ENCODE measurements around the gene KLHL5. TPM values are rescaled to one million over a fixed set of nuclear protein-coding genes. Genes with fewer than 3 reads are reported as not detected.

The KLHL5 gene
- total and polyA plus RNA-seq, 2 of the 4 experiments (the other 2 are of a cell fraction) = 58.8 to 97.7 TPM

DNA sequence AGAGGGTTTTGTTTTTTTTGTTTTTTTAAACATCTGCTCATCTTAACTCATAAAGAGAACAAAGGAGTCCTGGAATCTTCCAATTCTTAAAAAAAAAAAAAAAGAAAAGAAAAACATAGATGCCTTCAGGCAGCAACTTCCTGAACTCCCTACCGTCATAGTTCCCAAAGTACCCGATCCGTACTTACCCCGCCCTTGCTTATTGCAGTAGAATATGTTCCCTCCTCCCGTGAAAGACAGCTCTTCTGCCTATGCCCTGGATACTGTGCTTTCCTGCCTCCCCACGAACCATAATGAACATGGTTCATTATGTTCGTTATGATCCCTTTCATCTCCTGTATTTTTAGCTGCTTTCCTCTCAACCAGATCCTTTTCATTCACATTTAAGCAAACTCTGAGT lies 40.3 kb downstream of the KLHL5 start:
- TF ChIP-seq, protein P1, sequence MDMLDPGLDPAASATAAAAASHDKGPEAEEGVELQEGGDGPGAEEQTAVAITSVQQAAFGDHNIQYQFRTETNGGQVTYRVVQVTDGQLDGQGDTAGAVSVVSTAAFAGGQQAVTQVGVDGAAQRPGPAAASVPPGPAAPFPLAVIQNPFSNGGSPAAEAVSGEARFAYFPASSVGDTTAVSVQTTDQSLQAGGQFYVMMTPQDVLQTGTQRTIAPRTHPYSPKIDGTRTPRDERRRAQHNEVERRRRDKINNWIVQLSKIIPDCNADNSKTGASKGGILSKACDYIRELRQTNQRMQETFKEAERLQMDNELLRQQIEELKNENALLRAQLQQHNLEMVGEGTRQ (IDR thresholded peaks at IDR 0.05; ENCODE audit: low read depth, low read length) = no peak
- TF ChIP-seq SMC3 (IDR thresholded peaks at IDR 0.05; ENCODE audit: low read depth, low read length) (no peak), CEBPB (IDR thresholded peaks at IDR 0.05; ENCODE audit: low read depth, low read length) (no peak), RCOR1 (IDR thresholded peaks at IDR 0.05; ENCODE audit: insufficient replicate concordance, low read length) (no peak), POLR2A (IDR thresholded peaks at IDR 0.05; ENCODE audit: low read depth, low read length) (no peak), MAFK (IDR thresholded peaks at IDR 0.05; ENCODE audit: low read depth, low read length) (no peak), MAZ (IDR thresholded peaks at IDR 0.05; ENCODE audit: borderline replicate concordance, low read depth, low read length) (no peak), RAD21 (IDR thresholded peaks at IDR 0.05; ENCODE audit: low read length) (no peak), CHD1 (IDR thresholded peaks at IDR 0.05; ENCODE audit: low read depth, low read length) (no peak)
- TF ChIP-seq, protein P2, sequence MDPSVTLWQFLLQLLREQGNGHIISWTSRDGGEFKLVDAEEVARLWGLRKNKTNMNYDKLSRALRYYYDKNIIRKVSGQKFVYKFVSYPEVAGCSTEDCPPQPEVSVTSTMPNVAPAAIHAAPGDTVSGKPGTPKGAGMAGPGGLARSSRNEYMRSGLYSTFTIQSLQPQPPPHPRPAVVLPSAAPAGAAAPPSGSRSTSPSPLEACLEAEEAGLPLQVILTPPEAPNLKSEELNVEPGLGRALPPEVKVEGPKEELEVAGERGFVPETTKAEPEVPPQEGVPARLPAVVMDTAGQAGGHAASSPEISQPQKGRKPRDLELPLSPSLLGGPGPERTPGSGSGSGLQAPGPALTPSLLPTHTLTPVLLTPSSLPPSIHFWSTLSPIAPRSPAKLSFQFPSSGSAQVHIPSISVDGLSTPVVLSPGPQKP (IDR thresholded peaks at IDR 0.05; ENCODE audit: borderline replicate concordance, low read depth, low read length) = no peak
- H3K4me1 ChIP-seq (ENCODE audit: control insufficient read depth, insufficient read depth, low read length) = no peaks in the 10 kb centered on the region
- BruUV-seq (replicated peaks) = no TSS peak
- no peak overlapping the region for H3K4me2 ChIP-seq (ENCODE audit: low read depth, low read length)
- H2BK15ac ChIP-seq (ENCODE audit: low read depth, low read length) = no peak overlapping the region
- H2BK20ac ChIP-seq (ENCODE audit: low read depth, low read length) = no peak overlapping the region
- no peak overlapping the region for H3K4me3 ChIP-seq (ENCODE audit: insufficient read depth, low read depth, low read length)
- in situ Hi-C loops (cut with MboI; ENCODE audit: low sequenced_read_pairs) (no loop called here), intact Hi-C loops (cut with micrococcal nuclease) (no loop called here), dilution Hi-C loops (cut with HindIII; ENCODE audit: low sequenced_read_pairs, unreplicated experiment) (no loop called here)
- no peak overlapping the region for H3K56ac ChIP-seq (ENCODE audit: extremely low read depth, insufficient read depth, low read length)
- no peak overlapping the region for H2AK9ac ChIP-seq (replicated peaks; ENCODE audit: low read depth, low read length, poor library complexity)
- no peak overlapping the region for H2BK120ac ChIP-seq (ENCODE audit: low read depth, low read length)
- H3K36me3 ChIP-seq (ENCODE audit: control insufficient read depth, insufficient read depth, low read length) = peaks cover 42% of the 10 kb centered on the region
- peaks cover 4% of the 10 kb centered on the region; the same call in 1 of the 2 replicates for H4K20me1 ChIP-seq (ENCODE audit: insufficient read depth, low read length)
- no peak overlapping the region for H2BK5ac ChIP-seq (ENCODE audit: low read depth, low read length, poor library complexity, severe bottlenecking)
- DNase-seq = no peak
- H3K9me1 ChIP-seq (ENCODE audit: insufficient read depth, low read length) = peaks cover 3% of the 10 kb centered on the region; the same call in 1 of the 2 replicates
- H2AK5ac ChIP-seq (ENCODE audit: low read depth, low read length) = no peak overlapping the region
- H3K27ac ChIP-seq (ENCODE audit: insufficient read depth, low read length) = no peak overlapping the region
- no peak overlapping the region for H3K23ac ChIP-seq (ENCODE audit: low read depth, low read length)
- no peak for ATAC-seq (ENCODE audit: low read depth)
- no peak overlapping the region for H4K5ac ChIP-seq (ENCODE audit: low read depth, low read length)
- no peak overlapping the region for H2AFZ ChIP-seq (replicated peaks; ENCODE audit: low read length, poor library complexity)
- no peaks in the 10 kb centered on the region for H3K27me3 ChIP-seq (ENCODE audit: control insufficient read depth, insufficient read depth, low read length)
- no peak overlapping the region for H3K14ac ChIP-seq (replicated peaks; ENCODE audit: low read depth, low read length)
- no peak overlapping the region for H4K8ac ChIP-seq (ENCODE audit: low read depth in 2 of 2, low read length in 2 of 2)
- no peak overlapping the region for H4K91ac ChIP-seq (ENCODE audit: insufficient read depth, low read depth, low read length)
- WGBS, 2 experiments (ENCODE audit: extremely low coverage in 2 of 2, insufficient read length in 1 of 2) = 88% methylated on average over 6 of the region's 7 CpGs; no CpG with 5 or more reads in 1 of the 2 experiments
- CTCF ChIA-PET = no interaction called here
- no peaks in the 10 kb centered on the region for H3K9me3 ChIP-seq (ENCODE audit: control insufficient read depth, insufficient read depth, low read length)
- POLR2A ChIA-PET (ENCODE audit: unreplicated experiment) = no interaction called here
- H3K9ac ChIP-seq (ENCODE audit: low read depth, low read length) = no peak overlapping the region
- no peak overlapping the region for H3K4ac ChIP-seq (ENCODE audit: low read depth, low read length)
- peaks cover 10 to 27% of the 10 kb centered on the region in 2 experiments for H3K79me1 ChIP-seq (ENCODE audit: low read depth in 1 of 2, low read length in 2 of 2)
- H3K18ac ChIP-seq (ENCODE audit: low read depth, low read length) = no peak overlapping the region

Data from IMR-90 (cell line).